ENCODE data around the gene PLAGL2. TPM values are rescaled to one million over a fixed set of nuclear protein-coding genes. Genes with fewer than 3 reads are reported as not detected.

PLAGL2 gene
- total RNA-seq, 1 donor from 2014 or later: 34.9 TPM

DNA sequence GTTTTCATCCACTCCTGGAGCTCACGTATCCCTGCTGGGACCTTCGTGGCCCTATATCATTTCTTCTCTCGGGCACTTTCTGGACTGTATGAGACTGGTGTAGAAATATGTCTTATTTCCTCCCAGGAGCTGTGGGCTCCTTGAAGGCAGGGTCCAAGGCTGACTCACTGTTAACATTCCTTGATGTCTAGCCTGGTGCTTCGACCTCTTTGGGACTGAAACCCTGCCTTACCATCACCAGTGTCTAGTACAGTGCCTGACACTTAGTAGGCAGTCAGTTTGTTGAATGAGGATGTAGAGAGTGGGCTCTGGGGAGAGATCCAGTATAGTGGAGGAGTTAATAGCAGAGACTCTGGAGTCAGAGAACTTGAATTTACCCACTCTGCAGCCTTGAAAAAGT lies 23.7 kb upstream of the PLAGL2 start:
- no peak overlapping the region for H3K4me3 Mint-ChIP-seq (ENCODE audit: unreplicated experiment)
- TF ChIP-seq CTCF (IDR thresholded peaks at IDR 0.05; ENCODE audit: partially characterized antibody, unreplicated experiment): no peak
- no peak overlapping the region for H3K27ac Mint-ChIP-seq (ENCODE audit: unreplicated experiment)
- H3K27me3 Mint-ChIP-seq (ENCODE audit: unreplicated experiment): no peaks in the 10 kb centered on the region
- no peaks in the 10 kb centered on the region for H3K36me3 Mint-ChIP-seq (ENCODE audit: unreplicated experiment)
- no peaks in the 10 kb centered on the region for H3K4me1 Mint-ChIP-seq (ENCODE audit: low read depth, unreplicated experiment)
- no peak for DNase-seq
- H3K9me3 Mint-ChIP-seq (ENCODE audit: unreplicated experiment): no peaks in the 10 kb centered on the region

DNA sequence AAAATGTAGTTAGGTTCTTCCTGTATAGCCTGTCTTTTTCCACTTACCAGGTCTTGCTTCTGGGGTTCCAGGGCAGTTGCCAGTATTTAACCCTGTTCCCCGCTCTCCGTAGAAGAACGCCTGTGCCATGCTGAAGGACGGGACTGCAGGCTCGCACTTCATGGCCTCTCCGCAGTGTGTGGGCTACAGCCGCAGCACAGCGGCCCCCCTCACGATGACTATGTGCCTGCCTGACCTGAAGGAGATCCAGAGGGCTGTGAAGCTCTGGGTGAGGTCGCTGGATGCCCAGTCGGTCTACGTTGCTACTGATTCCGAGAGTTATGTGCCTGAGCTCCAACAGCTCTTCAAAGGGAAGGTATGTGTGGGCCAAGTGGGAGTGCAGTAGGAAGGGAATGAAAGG lies 23.2 kb upstream of the PLAGL2 start:
- no peaks in the 10 kb centered on the region for H3K36me3 Mint-ChIP-seq (ENCODE audit: unreplicated experiment)
- DNase-seq: no peak

DNA sequence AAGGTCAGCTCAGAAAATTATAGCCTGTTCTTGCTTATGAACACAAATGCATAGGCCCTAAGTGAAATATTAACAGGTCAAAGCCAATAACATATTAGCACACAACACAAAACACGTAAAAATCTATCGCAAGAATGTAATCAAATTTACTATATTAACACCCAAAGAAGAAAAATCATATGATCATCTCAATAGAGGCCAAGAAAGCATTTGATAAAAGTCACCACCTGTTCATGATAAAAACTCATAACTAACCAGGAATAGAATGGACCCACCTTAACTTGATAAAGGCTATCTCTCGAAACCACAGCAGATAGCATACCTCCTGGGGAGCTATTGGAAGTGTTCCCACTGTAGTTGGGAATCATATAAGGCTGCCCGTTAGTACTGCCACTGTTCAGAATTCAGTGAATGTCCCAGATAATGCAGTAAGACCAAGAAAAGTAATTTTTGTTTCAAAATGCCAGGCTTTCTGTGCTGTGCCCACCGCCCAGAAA lies 21.8 kb upstream of the PLAGL2 start:
- Mint-ChIP-seq H3K36me3 (ENCODE audit: unreplicated experiment) (no peaks in the 10 kb centered on the region), H3K27ac (ENCODE audit: unreplicated experiment) (no peak overlapping the region), H3K4me1 (ENCODE audit: low read depth, unreplicated experiment) (no peaks in the 10 kb centered on the region), H3K9me3 (ENCODE audit: unreplicated experiment) (no peaks in the 10 kb centered on the region), H3K4me3 (ENCODE audit: unreplicated experiment) (no peak overlapping the region), H3K27me3 (ENCODE audit: unreplicated experiment) (peaks cover 1% of the 10 kb centered on the region)
- no peak for DNase-seq
- no peak for TF ChIP-seq CTCF (IDR thresholded peaks at IDR 0.05; ENCODE audit: partially characterized antibody, unreplicated experiment)

More for the DNA sequence above, 23.2 kb upstream of the PLAGL2 start:
- Mint-ChIP-seq H3K27ac (ENCODE audit: unreplicated experiment) (no peak overlapping the region), H3K27me3 (ENCODE audit: unreplicated experiment) (no peaks in the 10 kb centered on the region), H3K4me1 (ENCODE audit: low read depth, unreplicated experiment) (no peaks in the 10 kb centered on the region), H3K4me3 (ENCODE audit: unreplicated experiment) (no peak overlapping the region), H3K9me3 (ENCODE audit: unreplicated experiment) (no peaks in the 10 kb centered on the region)
- no peak for TF ChIP-seq CTCF (IDR thresholded peaks at IDR 0.05; ENCODE audit: partially characterized antibody, unreplicated experiment)

- H3K4me1 Mint-ChIP-seq (ENCODE audit: low read depth, unreplicated experiment): no peaks in the 10 kb centered on the region
- H3K9me3 Mint-ChIP-seq (ENCODE audit: unreplicated experiment): no peaks in the 10 kb centered on the region
- no peak for TF ChIP-seq CTCF (IDR thresholded peaks at IDR 0.05; ENCODE audit: partially characterized antibody, unreplicated experiment)
- H3K4me3 Mint-ChIP-seq (ENCODE audit: unreplicated experiment): no peak overlapping the region
- H3K36me3 Mint-ChIP-seq (ENCODE audit: unreplicated experiment): no peaks in the 10 kb centered on the region
- H3K27me3 Mint-ChIP-seq (ENCODE audit: unreplicated experiment): peaks cover 1% of the 10 kb centered on the region
- DNase-seq: no peak
- no peak overlapping the region for H3K27ac Mint-ChIP-seq (ENCODE audit: unreplicated experiment)
Observed at GRCh38 chr20:32227744-32228688, 20.5 kb upstream of the PLAGL2 start.

DNA sequence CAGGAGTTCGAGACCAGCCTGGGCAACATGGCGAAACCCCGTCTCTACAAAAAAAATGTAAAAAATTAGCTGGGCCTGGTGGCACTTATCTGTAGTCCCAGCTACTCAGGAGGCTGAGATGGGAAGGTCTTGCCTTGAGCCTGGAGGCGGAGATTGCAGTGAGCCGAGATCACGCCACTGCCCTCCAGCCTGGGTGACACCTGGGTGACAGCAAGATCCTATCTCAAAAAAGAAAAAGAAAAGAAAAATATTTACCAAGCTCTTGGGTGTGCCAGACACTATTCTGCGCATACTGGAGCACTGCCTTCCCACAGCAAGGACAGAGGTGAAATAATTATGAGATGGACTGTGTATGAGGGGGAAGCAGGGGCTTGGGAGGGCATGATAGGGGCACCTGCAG lies 19.8 kb upstream of the PLAGL2 start:
- no peaks in the 10 kb centered on the region for H3K36me3 Mint-ChIP-seq (ENCODE audit: unreplicated experiment)

More for the DNA sequence above, 19.8 kb upstream of the PLAGL2 start:
- TF ChIP-seq CTCF (IDR thresholded peaks at IDR 0.05; ENCODE audit: partially characterized antibody, unreplicated experiment): no peak
- Mint-ChIP-seq H3K9me3 (ENCODE audit: unreplicated experiment) (no peaks in the 10 kb centered on the region), H3K4me1 (ENCODE audit: low read depth, unreplicated experiment) (no peaks in the 10 kb centered on the region), H3K4me3 (ENCODE audit: unreplicated experiment) (no peak overlapping the region), H3K27me3 (ENCODE audit: unreplicated experiment) (peaks cover 1% of the 10 kb centered on the region), H3K27ac (ENCODE audit: unreplicated experiment) (no peak overlapping the region)
- DNase-seq: no peak
